MCF 10A (cell line): ENCODE results near the gene PPT2. TPM values are rescaled to one million over a fixed set of nuclear protein-coding genes. Genes with fewer than 3 reads are reported as not detected.

Experiments used
- BruUV-seq: library from RNA; stranded (reverse); fragments of 400-500 nt; replicated peaks from 2 replicates; lab custom pipeline; 2021; lab: Mats Ljungman, UMichigan
- CTCF ChIA-PET: fragments of 300-600 bp; sonication (Branson Sonifier 250); formaldehyde crosslinking; extraction: SDS; loops from one replicate; lab custom pipeline; 2021; ENCODE audit warnings: antibody characterized with exemption, inconsistent platforms; lab: Yijun Ruan, JAX
- POLR2A ChIA-PET: fragments of 300-600, 350-650 bp; sonication (Branson Sonifier 250); formaldehyde crosslinking; extraction: SDS; loops from one replicate; lab custom pipeline; 2020; ENCODE audit warnings: antibody characterized with exemption, inconsistent platforms; lab: Yijun Ruan, JAX
- DNase-seq: peaks from one replicate; pipeline ENCODE4 v3.0.0-alpha.2; 2018; ENCODE audit not compliant: unreplicated experiment
- H3K27ac Mint-ChIP-seq: one replicate; pipeline ENCODE4 v1.8.0; 2022; ENCODE audit warnings: mild to moderate bottlenecking, low read depth, mixed read lengths; ENCODE audit not compliant: unreplicated experiment
- H3K27me3 Mint-ChIP-seq: one replicate; pipeline ENCODE4 v1.8.0; 2022; ENCODE audit warnings: mixed read lengths; ENCODE audit not compliant: insufficient read depth, unreplicated experiment
- H3K36me3 Mint-ChIP-seq: one replicate; pipeline ENCODE4 v1.8.0; 2022; ENCODE audit warnings: mild to moderate bottlenecking, moderate library complexity, mixed read lengths; ENCODE audit not compliant: insufficient read depth, unreplicated experiment
- H3K4me1 Mint-ChIP-seq: one replicate; pipeline ENCODE4 v1.8.0; 2022; ENCODE audit warnings: mixed read lengths; ENCODE audit not compliant: insufficient read depth, unreplicated experiment
- H3K4me3 Mint-ChIP-seq: one replicate; pipeline ENCODE4 v1.8.0; 2022; ENCODE audit warnings: mild to moderate bottlenecking, moderate library complexity, mixed read lengths; ENCODE audit not compliant: unreplicated experiment
- H3K9me3 Mint-ChIP-seq: one replicate; pipeline ENCODE4 v1.8.0; 2022; ENCODE audit warnings: mixed read lengths; ENCODE audit not compliant: unreplicated experiment
- intact Hi-C: fragments of 100-400 bp; cut with micrococcal nuclease; formaldehyde crosslinking; loops from 2 replicates; pipeline ENCODE4 v1.14.1; 2022
- total RNA-seq: library from RNA; stranded (reverse); gene quantifications from 2 replicates; pipeline ENCODE4 v1.2.3, GENCODE V29; 2022
- TF ChIP-seq, protein P1 (sequence below): fragments of 200-600 bp; IDR thresholded peaks from one replicate; pipeline ENCODE4 v1.8.0; 2022; ENCODE audit warnings: antibody characterized with exemption, mild to moderate bottlenecking; ENCODE audit not compliant: unreplicated experiment

PPT2 gene
- total RNA-seq, 1 experiment from 2014 or later = 3.7 TPM

DNA sequence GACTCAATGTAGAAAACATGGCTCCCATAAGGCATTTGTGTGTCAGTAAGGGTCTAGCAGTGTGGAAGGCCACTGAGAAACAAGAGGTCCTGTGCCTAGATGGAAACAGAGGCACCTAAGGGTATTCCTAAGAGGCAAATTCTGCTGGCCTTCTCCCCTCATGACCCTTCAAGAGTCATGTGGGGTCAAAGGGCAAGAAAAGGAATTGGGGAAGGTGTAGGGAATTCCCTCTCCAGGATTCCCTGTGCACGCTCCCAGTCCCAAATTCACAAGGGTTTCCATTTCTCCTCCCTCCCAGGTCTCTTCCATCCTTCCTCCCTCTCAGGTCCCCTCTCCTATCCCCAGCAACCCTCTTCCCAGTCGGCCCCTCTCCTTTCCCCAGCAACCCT lies 21.4 kb downstream of the PPT2 start:
- BruUV-seq = no TSS peak
- Mint-ChIP-seq H3K9me3 (no peaks in the 10 kb centered on the region), H3K27me3 (no peaks in the 10 kb centered on the region), H3K4me3 (peak overlapping the region; percentile 79), H3K36me3 (peaks cover 33% of the 10 kb centered on the region), H3K4me1 (peaks cover 47% of the 10 kb centered on the region), H3K27ac (peak overlapping the region; percentile 91)
- DNase-seq = no peak
- POLR2A ChIA-PET = no interaction called here
- TF ChIP-seq, protein P1, sequence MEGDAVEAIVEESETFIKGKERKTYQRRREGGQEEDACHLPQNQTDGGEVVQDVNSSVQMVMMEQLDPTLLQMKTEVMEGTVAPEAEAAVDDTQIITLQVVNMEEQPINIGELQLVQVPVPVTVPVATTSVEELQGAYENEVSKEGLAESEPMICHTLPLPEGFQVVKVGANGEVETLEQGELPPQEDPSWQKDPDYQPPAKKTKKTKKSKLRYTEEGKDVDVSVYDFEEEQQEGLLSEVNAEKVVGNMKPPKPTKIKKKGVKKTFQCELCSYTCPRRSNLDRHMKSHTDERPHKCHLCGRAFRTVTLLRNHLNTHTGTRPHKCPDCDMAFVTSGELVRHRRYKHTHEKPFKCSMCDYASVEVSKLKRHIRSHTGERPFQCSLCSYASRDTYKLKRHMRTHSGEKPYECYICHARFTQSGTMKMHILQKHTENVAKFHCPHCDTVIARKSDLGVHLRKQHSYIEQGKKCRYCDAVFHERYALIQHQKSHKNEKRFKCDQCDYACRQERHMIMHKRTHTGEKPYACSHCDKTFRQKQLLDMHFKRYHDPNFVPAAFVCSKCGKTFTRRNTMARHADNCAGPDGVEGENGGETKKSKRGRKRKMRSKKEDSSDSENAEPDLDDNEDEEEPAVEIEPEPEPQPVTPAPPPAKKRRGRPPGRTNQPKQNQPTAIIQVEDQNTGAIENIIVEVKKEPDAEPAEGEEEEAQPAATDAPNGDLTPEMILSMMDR = no peak
- intact Hi-C loops = no loop called here
- CTCF ChIA-PET = no interaction called here

DNA sequence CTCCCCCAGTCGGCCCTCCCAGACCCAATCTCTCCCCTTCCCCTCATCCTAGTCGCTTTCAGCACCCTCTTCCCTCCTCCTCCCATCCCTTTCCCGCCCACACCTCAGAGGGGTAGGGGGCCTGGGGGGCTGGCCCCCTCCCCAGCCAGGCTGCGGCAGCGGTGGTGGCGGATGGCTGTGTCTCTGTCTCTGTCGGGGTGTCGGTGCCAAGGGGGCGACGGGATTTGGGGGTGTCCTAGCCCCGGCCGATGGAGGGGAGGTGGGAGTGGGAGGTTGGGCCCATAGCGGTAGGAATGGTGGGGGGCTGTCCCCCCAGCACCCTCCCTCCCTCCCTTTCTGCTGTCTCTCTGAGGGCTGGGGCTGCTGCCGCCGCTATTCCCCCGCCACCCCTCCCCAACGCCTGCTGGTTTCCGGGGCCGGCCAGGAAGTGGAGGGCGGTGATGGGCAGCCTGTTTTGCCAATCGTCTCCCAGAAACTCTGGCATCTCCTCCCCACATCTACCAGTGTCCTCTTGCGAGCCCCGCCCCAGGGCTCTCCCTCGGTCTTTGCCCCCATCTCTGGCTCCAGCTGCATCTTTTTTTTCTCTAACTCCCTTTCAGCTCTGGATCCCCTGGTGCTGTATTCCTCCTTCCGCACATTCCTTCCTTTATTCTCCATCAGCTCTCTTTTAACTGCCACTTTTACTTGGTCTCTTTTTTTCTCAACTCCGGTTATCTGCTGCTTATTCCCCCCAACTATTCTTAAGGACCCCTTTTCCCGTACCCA lies 22.0 kb downstream of the PPT2 start, which contains the start of gene AGPAT1:
Gene AGPAT1 (minus strand): TSS at position 374 of the 765 bp plus-strand sequence. CDS start 4,588 bp downstream, outside the sequence.
- ChIA-PET POLR2A (interaction anchor here (1.0 to 5.0 kb wide), 14 partner anchors 8 to 795 kb away, joined by 3 to 112 read pairs (median 6); partner anchors contain the start of genes ATF6B, DXO, FKBPL and GPSM3), CTCF (interaction anchor here (0.6 to 1.1 kb wide), 2 partner anchors 20 to 57 kb away, joined by 3 read pairs; no protein-coding TSS in a partner anchor)
- H3K27me3 Mint-ChIP-seq = no peaks in the 10 kb centered on the region
- H3K9me3 Mint-ChIP-seq = no peaks in the 10 kb centered on the region
- peak; percentile 95 for DNase-seq
- TF ChIP-seq, protein P1 = no peak
- peaks cover 37% of the 10 kb centered on the region for H3K36me3 Mint-ChIP-seq
- BruUV-seq = no TSS peak
- H3K4me1 Mint-ChIP-seq = peaks cover 53% of the 10 kb centered on the region
- H3K4me3 Mint-ChIP-seq = peak within 1 kb of the TSS; percentile 79
- peak within 1 kb of the TSS; percentile 91 for H3K27ac Mint-ChIP-seq
- intact Hi-C loops = no loop called here

DNA sequence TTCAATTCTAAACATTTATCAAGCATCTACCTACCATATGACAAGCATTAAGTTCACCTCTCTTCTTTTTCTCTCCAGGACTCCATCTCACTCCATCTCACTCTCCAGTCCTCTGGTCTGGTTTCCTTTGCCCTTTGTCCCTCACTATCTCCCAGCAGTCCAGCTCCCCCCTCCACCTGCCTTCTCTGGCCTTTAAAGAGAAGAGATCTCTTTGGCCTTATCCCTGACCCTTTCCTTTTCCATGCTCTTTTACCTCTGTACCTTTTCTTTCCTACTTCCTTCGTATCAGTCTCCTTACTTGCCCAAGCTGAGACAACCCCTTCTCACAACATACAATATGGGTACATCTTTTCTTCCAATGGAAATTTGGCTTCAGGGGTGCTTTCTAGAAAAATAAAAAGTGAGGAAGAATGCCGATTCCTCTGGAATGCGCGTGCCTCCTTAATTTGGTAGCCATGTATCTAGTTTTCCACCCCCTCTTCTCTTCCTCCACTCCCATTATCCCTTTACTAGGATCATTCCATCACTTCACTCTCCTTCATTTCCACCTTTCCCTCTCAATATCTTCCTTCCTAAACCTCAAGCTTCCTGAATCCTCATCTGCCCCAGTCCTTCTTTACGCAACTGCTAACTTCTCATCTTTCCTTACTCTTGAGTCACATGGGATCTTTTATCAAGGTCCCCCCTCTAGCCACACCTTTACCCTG lies 22.7 kb downstream of the PPT2 start:
- H3K4me1 Mint-ChIP-seq = peaks cover 58% of the 10 kb centered on the region
- TF ChIP-seq, protein P1 = no peak
- BruUV-seq = TSS peak; percentile 78
- ChIA-PET POLR2A (interaction anchor here (0.6 to 5.0 kb wide), 26 partner anchors 9 to 1074 kb away, joined by 3 to 112 read pairs (median 4); partner anchors contain the start of genes ATF6B, BRD2, DXO and EHMT2), CTCF (interaction anchor here (0.6 to 1.3 kb wide), 3 partner anchors 14 to 292 kb away, joined by 3 to 4 read pairs (median 3); partner anchors contain the start of gene PBX2)
- H3K4me3 Mint-ChIP-seq = peak overlapping the region; percentile 79
- no peaks in the 10 kb centered on the region for H3K9me3 Mint-ChIP-seq
- H3K27ac Mint-ChIP-seq = peak overlapping the region; percentile 91
- peaks cover 42% of the 10 kb centered on the region for H3K36me3 Mint-ChIP-seq
- intact Hi-C loops = loop anchor here (1.0 kb wide), 1 partner anchor 22 kb away; the partner anchor contains the start of gene PPT2
- no peak for DNase-seq
- H3K27me3 Mint-ChIP-seq = no peaks in the 10 kb centered on the region
